OCI-LY3 (cell line): Measurements from ENCODE around the gene MYRF.
A peak's percentile ranks its signal among the peaks of the same experiment; 100 is the strongest.

Experiments used
- H2AFZ ChIP-seq: fragments of 200-600, 300-600 bp; shearing (Covaris generic); 2 replicates; pipeline ENCODE4 v1.6.0; 2014; ENCODE audit warnings: antibody characterized with exemption, low read depth, low read length
- H3K27ac ChIP-seq: fragments of 200-600, 300-600 bp; sonication (generic); 2 replicates; pipeline ENCODE4 v1.5.1; 2014; ENCODE audit warnings: mild to moderate bottlenecking, low read length, moderate library complexity, mixed read lengths
- H3K27me3 ChIP-seq: fragments of 200-600, 300-600 bp; sonication (generic); 2 replicates; pipeline ENCODE4 v1.6.1; 2014; ENCODE audit warnings: low read depth, low read length, mixed read lengths
- H3K36me3 ChIP-seq: fragments of 200-600, 300-600 bp; sonication (generic); replicated peaks from 2 replicates; pipeline ENCODE3; 2014; ENCODE audit warnings: low read depth, low read length, mixed read lengths
- H3K4me1 ChIP-seq: fragments of 300-600, 200-600 bp; sonication (generic); 2 replicates; pipeline ENCODE4 v1.6.1; 2014; ENCODE audit warnings: low read length, mixed read lengths
- H3K4me2 ChIP-seq: fragments of 200-600, 300-600 bp; sonication (generic); 2 replicates; pipeline ENCODE4 v1.6.1; 2014; ENCODE audit warnings: low read length, mixed read lengths
- H3K4me3 ChIP-seq: fragments of 300-600, 200-600 bp; sonication (generic); 2 replicates; pipeline ENCODE4 v1.5.1; 2014; ENCODE audit warnings: antibody characterized with exemption, mild to moderate bottlenecking, low read length, moderate library complexity
- H3K79me2 ChIP-seq: fragments of 300-600, 200-600 bp; shearing (Covaris generic); 2 replicates; pipeline ENCODE4 v1.6.1; 2014; ENCODE audit warnings: mild to moderate bottlenecking, low read length, mixed read lengths
- H3K9ac ChIP-seq: fragments of 300-600, 200-600 bp; shearing (Covaris generic); 2 replicates; pipeline ENCODE4 v1.6.0; 2014; ENCODE audit warnings: mild to moderate bottlenecking, low read length, moderate library complexity
- H3K9me3 ChIP-seq: fragments of 200-600, 300-600 bp; shearing (Covaris generic); 2 replicates; pipeline ENCODE4 v1.6.1; 2014; ENCODE audit warnings: low read length, mixed read lengths; ENCODE audit not compliant: insufficient read depth
- H4K20me1 ChIP-seq: fragments of 200-600, 300-600 bp; sonication (generic); 2 replicates; pipeline ENCODE4 v1.6.1; 2016; ENCODE audit warnings: low read length, mixed read lengths; ENCODE audit not compliant: insufficient read depth
- CTCF ChIP-seq: fragments of 200-600, 300-600 bp; sonication (generic); IDR thresholded peaks from 2 replicates; pipeline ENCODE4 v1.5.1; 2014; ENCODE audit warnings: antibody characterized with exemption, low read length, low read depth
- EZH2phosphoT487 ChIP-seq: fragments of 200-600 bp; shearing (Covaris generic); IDR thresholded peaks from 2 replicates; pipeline ENCODE4 v1.6.1; 2018; ENCODE audit warnings: antibody characterized with exemption, mixed run types, low read depth

Gene MYRF

GRCh38 chr11:61793829-61794204, 41.4 kb downstream of the MYRF start:
- peaks cover 35% of the 10 kb centered on the region for H3K4me1 ChIP-seq
- TF ChIP-seq CTCF = no peak
- TF ChIP-seq EZH2phosphoT487 = no peak
- peak overlapping the region; percentile 83; the same call in 1 of the 2 replicates for H3K27ac ChIP-seq
- peaks cover 98% of the 10 kb centered on the region for H3K79me2 ChIP-seq
- H3K36me3 ChIP-seq = peaks cover 51% of the 10 kb centered on the region
- no peaks in the 10 kb centered on the region for H3K9me3 ChIP-seq
- H3K4me2 ChIP-seq = peak overlapping the region; percentile 77
- peaks cover 8% of the 10 kb centered on the region; the same call in 1 of the 2 replicates for H4K20me1 ChIP-seq
- H2AFZ ChIP-seq = no peak overlapping the region
- H3K9ac ChIP-seq = peak overlapping the region; percentile 99
- H3K27me3 ChIP-seq = no peaks in the 10 kb centered on the region
- peak overlapping the region; percentile 90 for H3K4me3 ChIP-seq

GRCh38 chr11:61794579-61794978, 42.1 kb downstream of the MYRF start:
- H3K9ac ChIP-seq = no peak overlapping the region

DNA sequence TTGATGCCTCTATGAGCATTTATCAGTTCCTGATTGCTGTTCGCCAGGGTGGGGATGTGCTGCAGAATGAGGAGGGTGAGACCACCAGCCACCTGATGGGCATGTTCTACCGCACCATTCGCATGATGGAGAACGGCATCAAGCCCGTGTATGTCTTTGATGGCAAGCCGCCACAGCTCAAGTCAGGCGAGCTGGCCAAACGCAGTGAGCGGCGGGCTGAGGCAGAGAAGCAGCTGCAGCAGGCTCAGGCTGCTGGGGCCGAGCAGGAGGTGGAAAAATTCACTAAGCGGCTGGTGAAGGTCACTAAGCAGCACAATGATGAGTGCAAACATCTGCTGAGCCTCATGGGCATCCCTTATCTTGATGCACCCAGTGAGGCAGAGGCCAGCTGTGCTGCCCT, 43.0 kb downstream of the MYRF start:
- Histone ChIP-seq H3K9ac (no peak overlapping the region), H3K4me2 (no peak overlapping the region)

More at GRCh38 chr11:61794579-61794978, 42.1 kb downstream of the MYRF start:
- Histone ChIP-seq H3K9me3 (no peaks in the 10 kb centered on the region), H3K4me2 (peak overlapping the region; percentile 22), H3K4me3 (no peak overlapping the region), H3K27ac (no peak overlapping the region), H2AFZ (no peak overlapping the region), H3K79me2 (peaks cover 99% of the 10 kb centered on the region), H3K27me3 (no peaks in the 10 kb centered on the region), H3K36me3 (peaks cover 49% of the 10 kb centered on the region), H4K20me1 (peaks cover 11% of the 10 kb centered on the region; the same call in 1 of the 2 replicates), H3K4me1 (peaks cover 43% of the 10 kb centered on the region)
- TF ChIP-seq EZH2phosphoT487 (no peak), CTCF (no peak)

DNA sequence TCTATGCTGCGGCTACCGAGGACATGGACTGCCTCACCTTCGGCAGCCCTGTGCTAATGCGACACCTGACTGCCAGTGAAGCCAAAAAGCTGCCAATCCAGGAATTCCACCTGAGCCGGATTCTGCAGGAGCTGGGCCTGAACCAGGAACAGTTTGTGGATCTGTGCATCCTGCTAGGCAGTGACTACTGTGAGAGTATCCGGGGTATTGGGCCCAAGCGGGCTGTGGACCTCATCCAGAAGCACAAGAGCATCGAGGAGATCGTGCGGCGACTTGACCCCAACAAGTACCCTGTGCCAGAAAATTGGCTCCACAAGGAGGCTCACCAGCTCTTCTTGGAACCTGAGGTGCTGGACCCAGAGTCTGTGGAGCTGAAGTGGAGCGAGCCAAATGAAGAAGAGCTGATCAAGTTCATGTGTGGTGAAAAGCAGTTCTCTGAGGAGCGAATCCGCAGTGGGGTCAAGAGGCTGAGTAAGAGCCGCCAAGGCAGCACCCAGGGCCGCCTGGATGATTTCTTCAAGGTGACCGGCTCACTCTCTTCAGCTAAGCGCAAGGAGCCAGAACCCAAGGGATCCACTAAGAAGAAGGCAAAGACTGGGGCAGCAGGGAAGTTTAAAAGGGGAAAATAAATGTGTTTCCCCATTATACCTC, 43.6 kb downstream of the MYRF start:
- peaks cover 99% of the 10 kb centered on the region for H3K79me2 ChIP-seq
- TF ChIP-seq CTCF (no peak), EZH2phosphoT487 (no peak)
- H3K9me3 ChIP-seq = no peaks in the 10 kb centered on the region
- H3K27me3 ChIP-seq = no peaks in the 10 kb centered on the region
- peaks cover 41% of the 10 kb centered on the region for H3K4me1 ChIP-seq
- H4K20me1 ChIP-seq = peaks cover 14% of the 10 kb centered on the region; the same call in 1 of the 2 replicates
- H3K4me2 ChIP-seq = no peak overlapping the region
- no peak overlapping the region for H3K27ac ChIP-seq
- no peak overlapping the region for H3K9ac ChIP-seq
- no peak overlapping the region for H2AFZ ChIP-seq
- H3K4me3 ChIP-seq = no peak overlapping the region
- H3K36me3 ChIP-seq = peaks cover 50% of the 10 kb centered on the region

More for the DNA sequence above, 43.0 kb downstream of the MYRF start:
- Histone ChIP-seq H3K79me2 (peaks cover 99% of the 10 kb centered on the region), H3K4me1 (peaks cover 45% of the 10 kb centered on the region), H3K4me3 (no peak overlapping the region), H3K36me3 (peaks cover 48% of the 10 kb centered on the region), H4K20me1 (peaks cover 14% of the 10 kb centered on the region; the same call in 1 of the 2 replicates), H2AFZ (no peak overlapping the region), H3K9me3 (no peaks in the 10 kb centered on the region), H3K27ac (no peak overlapping the region), H3K27me3 (no peaks in the 10 kb centered on the region)
- no peak for TF ChIP-seq CTCF
